Parathyroid adenoma (tissue), 2 donors: ENCODE results near the gene ZNF619.

ENCODE experiments used
- H2AFZ ChIP-seq: fragments of 300-600 bp; sonication (generic); one replicate; pipeline ENCODE4 v1.7.0; 2017; ENCODE audit warnings: antibody characterized with exemption, mild to moderate bottlenecking
- H3K27ac ChIP-seq: fragments of 300-600 bp; sonication (generic); one replicate; pipeline ENCODE4 v1.7.0; 2017
- H3K27me3 ChIP-seq: fragments of 300-600 bp; sonication (generic); one replicate; pipeline ENCODE4 v1.7.0; 2017; ENCODE audit warnings: low read length; ENCODE audit not compliant: control insufficient read depth, insufficient read depth
- H3K36me3 ChIP-seq: fragments of 300-600 bp; sonication (generic); one replicate; pipeline ENCODE4 v1.7.0; 2017; ENCODE audit warnings: low read length; ENCODE audit not compliant: control insufficient read depth, insufficient read depth
- H3K4me1 ChIP-seq: fragments of 300-600 bp; sonication (generic); one replicate; pipeline ENCODE4 v1.7.0; 2017; ENCODE audit warnings: control low read depth
- H3K4me2 ChIP-seq: fragments of 300-600 bp; sonication (generic); one replicate; pipeline ENCODE4 v1.7.0; 2017; ENCODE audit warnings: low read length
- H3K4me3 ChIP-seq: fragments of 300-600 bp; sonication (generic); one replicate; pipeline ENCODE4 v1.7.0; 2017; ENCODE audit warnings: low read depth, low read length
- H3K79me2 ChIP-seq: fragments of 300-600 bp; sonication (generic); one replicate; pipeline ENCODE4 v1.7.0; 2017; ENCODE audit warnings: control low read depth
- H3K9ac ChIP-seq: fragments of 300-600 bp; sonication (generic); one replicate; pipeline ENCODE4 v1.7.0; 2017; ENCODE audit warnings: mild to moderate bottlenecking
- H3K9me3 ChIP-seq: fragments of 300-600 bp; sonication (generic); one replicate; pipeline ENCODE4 v1.7.0; 2017; ENCODE audit warnings: low read length; ENCODE audit not compliant: control insufficient read depth
- CTCF ChIP-seq: fragments of 300-600 bp; sonication (generic); IDR thresholded peaks from one replicate; pipeline ENCODE4 v1.7.0; 2017; ENCODE audit warnings: antibody characterized with exemption, mild to moderate bottlenecking
- donor health status: primary hyperparathyroidism.

The ZNF619 gene

DNA sequence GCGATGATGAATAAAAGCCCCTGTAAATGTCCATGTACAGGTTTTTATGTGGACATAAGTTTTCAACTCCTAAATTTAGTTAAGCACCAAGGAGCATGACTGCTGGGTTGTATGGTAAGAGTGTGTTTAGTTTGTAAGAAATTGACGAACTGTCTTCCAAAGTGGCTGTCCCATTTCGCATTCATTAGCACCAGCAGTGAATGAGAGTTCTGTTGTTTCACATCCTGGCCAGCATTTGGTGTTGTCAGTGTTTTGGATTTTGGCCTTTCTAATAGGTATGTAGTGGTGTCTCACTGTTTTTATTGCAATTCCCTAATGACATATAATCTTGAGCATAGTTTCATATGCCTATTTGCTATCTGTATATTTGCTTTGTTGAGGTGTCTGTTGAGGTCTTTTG, 51.5 kb downstream of the ZNF619 start:
- no peak for TF ChIP-seq CTCF
- Histone ChIP-seq H3K27me3 (no peaks in the 10 kb centered on the region), H3K4me2 (no peak overlapping the region), H3K27ac (no peak overlapping the region), H3K4me1 (peaks cover 8% of the 10 kb centered on the region), H3K4me3 (no peak overlapping the region), H3K79me2 (peaks cover 3% of the 10 kb centered on the region), H3K36me3 (peaks cover 4% of the 10 kb centered on the region), H2AFZ (no peak overlapping the region), H3K9me3 (no peaks in the 10 kb centered on the region), H3K9ac (no peak overlapping the region)

- H3K4me3 ChIP-seq, result no peak overlapping the region
- no peaks in the 10 kb centered on the region for H3K79me2 ChIP-seq
- TF ChIP-seq CTCF, result no peak
- H3K9me3 ChIP-seq, result no peaks in the 10 kb centered on the region
- no peak overlapping the region for H3K4me2 ChIP-seq
- H3K4me1 ChIP-seq, result no peaks in the 10 kb centered on the region
- no peak overlapping the region for H3K27ac ChIP-seq
- no peak overlapping the region for H3K9ac ChIP-seq
- peaks cover 4% of the 10 kb centered on the region for H3K36me3 ChIP-seq
- no peaks in the 10 kb centered on the region for H3K27me3 ChIP-seq
- H2AFZ ChIP-seq, result no peak overlapping the region
Measured at GRCh38 chr3:40532252-40532651, 55.3 kb downstream of the ZNF619 start.

DNA sequence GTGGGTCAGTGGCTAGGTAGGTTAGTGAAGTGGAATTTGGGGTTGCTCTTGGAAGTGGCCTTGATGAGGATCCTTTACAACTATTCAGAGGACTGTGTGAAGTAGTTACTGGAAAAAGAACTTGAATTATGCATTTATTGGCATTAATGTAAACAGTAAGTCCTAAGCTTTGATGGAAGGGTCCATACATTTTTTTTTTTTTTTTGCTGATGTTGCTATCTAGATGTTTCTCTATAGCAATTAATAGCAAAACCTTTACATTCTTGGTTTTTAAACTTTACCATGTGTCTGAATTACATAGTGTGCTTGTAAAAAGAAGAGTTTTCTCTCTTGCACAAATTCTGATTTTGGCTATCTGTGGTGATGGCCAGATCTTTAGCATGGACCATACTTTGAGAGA, 57.4 kb downstream of the ZNF619 start:
- Histone ChIP-seq H3K27ac (no peak overlapping the region), H2AFZ (no peak overlapping the region), H3K27me3 (no peaks in the 10 kb centered on the region), H3K36me3 (peaks cover 4% of the 10 kb centered on the region), H3K9ac (no peak overlapping the region), H3K79me2 (no peaks in the 10 kb centered on the region), H3K4me2 (no peak overlapping the region), H3K9me3 (no peaks in the 10 kb centered on the region), H3K4me1 (no peaks in the 10 kb centered on the region), H3K4me3 (no peak overlapping the region)
- no peak for TF ChIP-seq CTCF
